GM12864 (cell line): ENCODE measurements around the gene ZNF516.

Source experiments
- DNase-seq: peaks from one replicate; pipeline ENCODE4 v3.0.0-alpha.2; 2011; ENCODE audit warnings: low read depth
- H3K4me3 ChIP-seq: 2 replicates; pipeline ENCODE4 v1.5.1; 2011; ENCODE audit warnings: mild to moderate bottlenecking, low read depth, low read length, control low read depth
- CTCF ChIP-seq: IDR thresholded peaks from 2 replicates; pipeline ENCODE4 v1.5.1; 2011; ENCODE audit warnings: low read depth, mild to moderate bottlenecking, moderate library complexity, low read length, control low read depth, inconsistent platforms; ENCODE audit errors: missing control alignments

Gene ZNF516

GRCh38 chr18:76468345-76469304 is 26.4 kb downstream of the ZNF516 start:
- no peak for DNase-seq
- H3K4me3 ChIP-seq, result no peak overlapping the region
- no peak for TF ChIP-seq CTCF

GRCh38 chr18:76467371-76468190 is 27.5 kb downstream of the ZNF516 start:
- DNase-seq, result no peak
- H3K4me3 ChIP-seq, result no peak overlapping the region

GRCh38 chr18:76466410-76466991 is 28.5 kb downstream of the ZNF516 start:
- H3K4me3 ChIP-seq, result no peak overlapping the region
- TF ChIP-seq CTCF, result no peak
- no peak for DNase-seq

More at GRCh38 chr18:76467371-76468190, 27.5 kb downstream of the ZNF516 start:
- no peak for TF ChIP-seq CTCF

GRCh38 chr18:76465630-76466409 is 29.2 kb downstream of the ZNF516 start:
- no peak for DNase-seq

GRCh38 chr18:76464281-76465259 is 30.5 kb downstream of the ZNF516 start:
- no peak for TF ChIP-seq CTCF
- DNase-seq, result no peak
- H3K4me3 ChIP-seq, result no peak overlapping the region

More at GRCh38 chr18:76465630-76466409, 29.2 kb downstream of the ZNF516 start:
- no peak overlapping the region for H3K4me3 ChIP-seq
- no peak for TF ChIP-seq CTCF

- H3K4me3 ChIP-seq, result no peak overlapping the region
These were observed 31.2 kb downstream of the ZNF516 start for GRCh38 chr18:76463872-76464271.

More at GRCh38 chr18:76463872-76464271, 31.2 kb downstream of the ZNF516 start:
- TF ChIP-seq CTCF, result no peak
- no peak for DNase-seq
